Measurements from ENCODE around the gene FAM217B.
"Not testable (repeated sequence)": the region's sequence is repeated elsewhere in the genome, so short reads cannot be mapped to it uniquely, and the experiment has no call there.

The FAM217B gene

GRCh38 chr20:59938696-59939051 is 1.5 kb upstream of the FAM217B start:
- DNase-seq (ENCODE audit: low read depth in 2 of 2), result no peak

DNA sequence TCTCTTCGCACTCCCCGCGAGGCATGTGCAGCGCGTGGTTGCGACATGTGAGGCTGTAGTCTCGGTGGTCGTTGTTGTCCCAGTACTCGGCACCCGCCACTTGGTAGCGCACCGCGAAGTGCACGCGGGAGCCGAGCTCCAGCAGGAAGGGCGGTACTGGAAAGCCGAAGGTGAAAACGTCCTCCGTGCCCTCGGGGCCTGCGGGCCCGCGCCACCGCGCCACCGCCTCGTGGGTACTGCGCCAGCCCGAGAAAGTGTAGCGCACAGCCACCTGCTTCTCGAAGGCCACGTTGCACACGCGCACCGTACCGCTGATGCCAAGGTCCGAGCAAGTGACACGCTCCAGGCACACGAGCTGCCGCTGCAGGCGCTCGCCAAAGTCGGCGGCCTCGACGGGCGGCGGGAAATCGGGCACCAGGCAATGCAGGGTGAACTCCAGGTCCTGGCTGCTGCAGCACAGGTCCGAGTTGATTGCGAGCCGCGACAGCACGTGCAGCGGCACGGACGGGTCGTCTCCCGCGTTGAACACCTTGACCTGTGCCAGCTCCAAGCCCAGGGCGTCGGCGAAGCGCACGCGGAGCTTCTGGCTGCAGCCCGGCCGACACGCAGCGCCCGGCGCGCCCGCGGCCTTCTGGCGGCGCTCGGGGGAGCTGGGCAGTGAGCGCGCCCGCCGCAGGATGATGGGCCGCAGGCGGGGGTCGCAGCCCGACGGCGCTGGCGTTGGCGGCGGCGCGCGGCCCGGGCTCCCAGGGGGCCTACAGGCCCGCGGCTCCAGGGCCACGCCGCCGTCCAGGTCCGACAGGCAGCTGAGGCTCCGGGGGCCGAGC is 924 bp upstream of the FAM217B start:
- no peak for DNase-seq (ENCODE audit: low read depth in 2 of 2)

- no peak for DNase-seq (ENCODE audit: low read depth in 2 of 2)
Measured at GRCh38 chr20:59939879-59940128, 385 bp upstream of the FAM217B start.

DNA sequence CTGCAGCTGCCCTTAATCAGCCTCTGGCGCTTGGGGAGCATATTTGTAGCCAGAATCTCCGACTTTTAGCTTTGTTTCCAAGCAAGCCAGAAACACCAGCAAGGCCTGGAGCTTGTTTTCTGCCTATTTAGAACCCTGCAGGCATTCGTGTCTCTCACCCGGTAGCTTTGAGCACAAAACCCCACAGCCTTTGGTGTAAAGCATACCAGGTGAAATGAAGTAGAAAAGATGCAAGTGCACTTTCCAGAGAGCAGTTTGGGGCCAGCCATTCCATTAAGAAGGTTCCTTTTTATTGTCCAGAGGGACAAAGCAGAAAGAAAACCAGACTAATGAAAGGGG is 736 bp downstream of the FAM217B start:
- DNase-seq (ENCODE audit: low read depth in 2 of 2), result no peak

GRCh38 chr20:59942245-59942644 is 2.1 kb downstream of the FAM217B start:
- no peak for DNase-seq (ENCODE audit: low read depth in 2 of 2)

- DNase-seq (ENCODE audit: low read depth in 2 of 2), result no peak
Measured at GRCh38 chr20:59944726-59945125, 4.5 kb downstream of the FAM217B start.

- no peak for DNase-seq (ENCODE audit: low read depth in 2 of 2)
Measured at GRCh38 chr20:59945175-59945574, 5.0 kb downstream of the FAM217B start.

GRCh38 chr20:59945731-59946130 is 5.5 kb downstream of the FAM217B start:
- no peak for DNase-seq (ENCODE audit: low read depth in 2 of 2)

DNA sequence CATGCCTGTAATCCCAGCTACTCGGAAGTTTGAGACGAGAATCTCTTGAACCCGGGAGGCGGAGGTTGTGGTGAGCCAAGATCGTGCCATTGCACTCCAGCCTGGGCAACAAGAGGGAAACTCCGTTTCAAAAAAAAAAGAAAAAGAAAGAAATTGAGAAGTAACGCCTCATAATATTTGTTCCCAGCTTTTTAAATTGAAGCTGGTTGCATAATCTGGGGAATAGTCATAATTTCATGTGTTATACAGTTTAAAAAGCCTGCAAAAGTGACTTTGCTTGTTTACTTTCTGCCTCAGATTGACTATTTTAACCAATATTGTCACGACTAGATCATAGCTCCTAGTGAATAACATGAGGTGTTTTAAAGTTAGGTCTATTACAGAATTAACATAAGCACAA is 7.2 kb downstream of the FAM217B start:
- DNase-seq (ENCODE audit: low read depth in 2 of 2), result no peak

GRCh38 chr20:59948212-59948611 is 8.0 kb downstream of the FAM217B start:
- DNase-seq (ENCODE audit: low read depth in 2 of 2), result no peak

- DNase-seq (ENCODE audit: low read depth in 2 of 2), result no peak
Measured at GRCh38 chr20:59948828-59949720, 8.9 kb downstream of the FAM217B start.

- DNase-seq (ENCODE audit: low read depth in 2 of 2), result no peak
Measured at GRCh38 chr20:59949911-59950310, 9.7 kb downstream of the FAM217B start.

DNA sequence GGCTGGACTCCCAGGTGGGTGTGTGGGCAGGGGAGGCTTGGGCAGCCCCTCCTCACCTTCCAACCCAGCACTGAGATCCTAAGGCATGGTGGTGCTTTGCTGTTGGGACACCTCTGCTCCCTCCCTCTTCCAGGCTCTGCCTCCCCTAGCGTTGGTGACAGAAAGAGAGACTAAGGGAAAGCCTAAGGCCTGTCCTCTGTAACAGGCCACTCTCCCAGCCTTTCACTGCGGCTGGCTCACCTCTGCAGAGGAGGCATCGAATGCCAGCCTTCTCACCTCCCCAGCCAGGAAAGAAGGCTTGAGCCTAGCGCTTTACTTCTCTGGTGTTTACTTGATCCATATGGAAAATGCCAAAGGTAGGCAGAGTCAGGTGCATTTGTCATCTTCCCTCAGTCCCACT is 14.5 kb downstream of the FAM217B start:
- no peak for DNase-seq (ENCODE audit: low read depth in 2 of 2)

GRCh38 chr20:59955131-59955796 is 15.1 kb downstream of the FAM217B start:
- no peak for DNase-seq (ENCODE audit: low read depth in 2 of 2)

GRCh38 chr20:59957568-59957967 is 17.4 kb downstream of the FAM217B start:
- DNase-seq (ENCODE audit: low read depth in 2 of 2), result not testable (repeated sequence)

DNA sequence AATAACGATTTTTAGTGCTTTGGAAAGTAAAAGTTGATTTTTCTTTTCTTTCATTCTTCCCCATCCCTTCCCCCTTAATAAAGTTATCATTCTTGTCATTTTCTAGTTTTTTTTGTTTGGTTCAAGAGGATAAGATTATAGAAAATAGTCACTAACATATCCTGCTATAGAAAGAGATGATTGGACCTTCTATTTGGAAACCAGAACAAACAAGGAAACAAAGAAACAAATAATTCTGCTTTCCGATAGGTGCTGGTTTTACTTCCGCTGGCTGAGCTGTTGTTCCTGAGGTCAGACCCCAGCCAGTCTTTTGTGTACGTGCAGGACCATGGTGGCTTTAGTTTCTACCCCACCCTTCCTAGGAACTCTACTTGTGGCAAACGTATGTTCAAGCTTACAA is 17.9 kb downstream of the FAM217B start, which contains the start of gene CDH26:
Gene CDH26, plus strand, starts transcription at position 301 of the 400 bp plus-strand sequence. CDS start 304 bp downstream, outside the sequence.
- no peak for DNase-seq (ENCODE audit: low read depth in 2 of 2)

DNA sequence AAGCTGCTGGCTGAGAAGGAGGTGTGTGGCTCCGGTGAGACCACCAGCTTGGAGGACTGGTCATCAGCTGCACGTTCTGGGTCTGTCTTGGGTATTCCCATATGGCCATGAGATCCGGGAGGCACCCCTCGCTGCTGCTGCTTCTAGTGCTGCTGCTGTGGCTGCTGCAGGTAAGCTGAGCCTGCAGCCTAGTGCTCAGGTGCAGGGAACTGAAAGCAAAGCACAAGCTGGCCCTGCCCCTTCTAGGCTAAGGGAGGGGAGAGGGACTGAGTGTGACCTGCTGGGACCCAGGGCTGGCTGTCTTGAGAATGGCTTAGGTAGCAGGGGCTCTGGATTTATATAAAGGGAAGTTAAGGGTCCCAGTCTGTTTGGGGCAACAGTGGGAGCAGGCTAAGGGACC is 18.4 kb downstream of the FAM217B start:
- no peak for DNase-seq (ENCODE audit: low read depth in 2 of 2)

DNA sequence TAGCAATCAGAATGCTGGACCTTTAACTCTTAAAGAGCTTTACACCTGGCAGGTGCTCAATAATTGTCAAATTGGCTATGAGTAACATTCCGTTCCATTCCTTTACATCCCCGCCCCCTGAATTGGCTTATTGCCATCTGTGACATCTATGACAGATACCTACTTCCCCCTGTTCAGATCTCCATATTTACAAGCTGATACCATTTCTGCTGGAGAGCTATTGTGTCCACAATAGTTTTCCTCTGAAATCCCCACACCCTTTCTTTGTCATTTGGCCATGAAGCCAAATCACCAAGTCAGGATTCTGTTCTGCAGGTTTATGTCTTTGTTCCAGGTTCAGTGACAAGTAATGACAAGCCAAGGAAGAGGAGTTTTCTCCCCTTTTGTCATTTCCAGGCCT is 21.2 kb downstream of the FAM217B start:
- DNase-seq (ENCODE audit: low read depth in 2 of 2), result no peak

DNA sequence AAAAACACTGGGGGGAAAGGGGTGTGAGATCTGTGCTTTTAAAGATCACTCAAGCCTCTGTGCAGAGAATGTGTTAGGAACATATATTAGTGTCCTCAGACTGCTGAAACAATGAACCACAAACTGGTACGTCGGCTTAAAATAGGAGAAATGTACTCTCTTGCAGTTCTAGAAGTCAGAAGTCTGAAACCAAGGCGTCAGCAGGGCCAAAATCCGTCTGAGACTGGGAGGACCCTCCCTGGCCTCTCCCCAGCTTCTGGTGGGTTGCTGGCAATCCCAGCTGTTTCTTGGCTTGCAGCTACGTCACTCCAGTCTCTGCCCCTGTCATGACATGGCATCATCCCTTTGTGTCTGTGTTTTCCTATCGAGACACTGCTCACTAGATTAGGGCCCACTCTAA is 22.0 kb downstream of the FAM217B start:
- no peak for DNase-seq (ENCODE audit: low read depth in 2 of 2)

DNA sequence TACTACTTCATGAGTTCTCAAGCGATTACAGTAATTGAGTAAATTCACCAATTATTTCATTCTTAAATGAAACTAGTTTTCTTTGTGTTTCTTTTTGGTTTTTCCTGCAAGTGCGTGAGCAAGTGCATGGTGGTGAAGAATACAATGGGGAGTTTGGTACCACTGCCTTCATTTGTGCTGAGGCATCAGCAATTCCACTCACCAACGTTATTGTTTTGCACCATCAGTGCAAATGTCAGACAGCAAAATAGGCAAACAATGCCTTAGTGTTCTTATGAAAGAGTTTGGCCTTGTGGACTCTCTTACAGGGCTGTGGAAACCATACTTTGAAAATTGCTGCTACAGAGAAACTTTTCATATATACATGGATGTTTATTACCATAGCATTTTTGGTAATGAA is 26.2 kb downstream of the FAM217B start:
- no peak for DNase-seq (ENCODE audit: low read depth in 2 of 2)

DNA sequence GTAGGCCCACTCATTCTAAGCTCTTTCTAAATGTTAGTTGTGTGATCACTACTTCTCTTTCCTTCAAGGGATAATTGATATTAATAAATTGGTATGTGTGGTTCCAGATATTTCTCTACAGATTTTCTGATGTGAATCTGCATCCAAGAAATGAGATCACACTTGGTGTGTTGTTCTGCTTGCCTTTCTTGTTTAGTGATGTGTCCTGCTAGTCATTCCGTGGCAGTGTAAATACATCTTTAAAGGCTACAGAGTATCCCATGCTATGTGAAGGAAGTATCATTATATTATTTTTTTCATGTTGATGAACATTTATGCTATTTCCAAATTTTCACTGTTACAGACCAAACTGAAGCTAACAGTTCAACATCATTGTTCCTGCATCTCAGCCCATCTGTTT is 31.2 kb downstream of the FAM217B start:
- DNase-seq (ENCODE audit: low read depth in 2 of 2), result no peak

GRCh38 chr20:59972037-59972801 is 32.0 kb downstream of the FAM217B start:
- DNase-seq (ENCODE audit: low read depth in 2 of 2), result no peak

Measured in stimulated activated CD8-positive, alpha-beta memory T cell treated with anti-CD3 and anti-CD28 coated beads, Interleukin-7, amount 100 ng/mL, for 1 hour (primary cell).